Esophagus squamous epithelium (tissue), 4 donors: ENCODE measurements around the gene PYROXD2.

Source experiments
- POLR2A ChIP-seq, 4 donors: fragments of 450-650 bp; IDR thresholded peaks; one replicate each; pipeline ENCODE4 v1.6.1; 2017; ENCODE audit warnings: antibody characterized with exemption in 4 of 4, mild to moderate bottlenecking in 4 of 4, moderate library complexity in 3 of 4
- TF ChIP-seq, protein P1 (sequence below), 6 experiments: fragments of 450-650 bp in 4 of 6; fragments of 200-600 bp in 2 of 6; sonication (generic) in 2 of 6; IDR thresholded peaks; one replicate each; pipeline ENCODE4 v1.5.1; 2016 to 2019; ENCODE audit warnings: antibody characterized with exemption in 6 of 6, mild to moderate bottlenecking in 4 of 6, moderate library complexity in 4 of 6

DNA sequence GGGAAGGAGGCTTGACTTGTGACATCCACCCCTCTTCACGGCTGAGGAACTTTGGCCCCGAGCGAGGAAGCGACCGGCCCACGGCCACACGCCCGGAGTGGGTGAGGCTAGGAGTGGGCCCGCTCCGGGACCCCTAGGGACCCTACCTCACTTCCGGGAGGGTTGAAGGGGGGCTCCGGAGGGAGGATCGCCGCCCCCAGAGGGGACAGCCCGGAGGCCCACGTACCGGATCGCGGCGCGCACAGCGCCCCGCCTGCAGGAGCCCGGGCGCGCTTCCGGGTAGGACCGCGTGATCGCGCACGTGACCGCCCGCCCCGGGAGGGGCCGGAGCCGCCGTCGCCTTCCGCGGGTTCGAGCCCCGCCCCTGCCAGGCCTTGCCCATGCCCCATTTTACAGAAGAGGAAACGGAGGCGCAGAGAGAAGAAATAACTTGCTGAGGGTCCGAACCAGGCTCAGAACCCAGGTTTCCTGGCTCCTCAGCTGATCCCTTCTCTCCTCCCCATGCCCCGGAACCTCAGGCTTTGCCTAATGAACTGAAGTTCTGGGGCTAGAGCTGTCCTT, 31.8 kb upstream of the PYROXD2 start, which contains the start of gene HPS1:
- TF ChIP-seq, protein P1, sequence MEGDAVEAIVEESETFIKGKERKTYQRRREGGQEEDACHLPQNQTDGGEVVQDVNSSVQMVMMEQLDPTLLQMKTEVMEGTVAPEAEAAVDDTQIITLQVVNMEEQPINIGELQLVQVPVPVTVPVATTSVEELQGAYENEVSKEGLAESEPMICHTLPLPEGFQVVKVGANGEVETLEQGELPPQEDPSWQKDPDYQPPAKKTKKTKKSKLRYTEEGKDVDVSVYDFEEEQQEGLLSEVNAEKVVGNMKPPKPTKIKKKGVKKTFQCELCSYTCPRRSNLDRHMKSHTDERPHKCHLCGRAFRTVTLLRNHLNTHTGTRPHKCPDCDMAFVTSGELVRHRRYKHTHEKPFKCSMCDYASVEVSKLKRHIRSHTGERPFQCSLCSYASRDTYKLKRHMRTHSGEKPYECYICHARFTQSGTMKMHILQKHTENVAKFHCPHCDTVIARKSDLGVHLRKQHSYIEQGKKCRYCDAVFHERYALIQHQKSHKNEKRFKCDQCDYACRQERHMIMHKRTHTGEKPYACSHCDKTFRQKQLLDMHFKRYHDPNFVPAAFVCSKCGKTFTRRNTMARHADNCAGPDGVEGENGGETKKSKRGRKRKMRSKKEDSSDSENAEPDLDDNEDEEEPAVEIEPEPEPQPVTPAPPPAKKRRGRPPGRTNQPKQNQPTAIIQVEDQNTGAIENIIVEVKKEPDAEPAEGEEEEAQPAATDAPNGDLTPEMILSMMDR (IDR thresholded peaks at IDR 0.05) = peak in 1 of 6 experiments; percentile 35
- peak in 3 of 4 donors; percentile 59 to 94 (median 82) for TF ChIP-seq POLR2A (IDR thresholded peaks at IDR 0.05)
